IMR-90 (cell line): ENCODE results near the gene SYTL2. TPM values are rescaled to one million over a fixed set of nuclear protein-coding genes. Genes with fewer than 3 reads are reported as not detected.
A peak's percentile ranks its signal among the peaks of the same experiment; 100 is the strongest.

Experiments used
- ATAC-seq: fragments of 200-7000 bp; cut with Tn5 transposase; 2 replicates; pipeline ENCODE4 v1.9.1; 2020; ENCODE audit warnings: low read depth, mild to moderate bottlenecking, moderate library complexity
- BruUV-seq: library from RNA; stranded (reverse); fragments of 400-500 nt; replicated peaks from 2 replicates; lab custom pipeline; 2021; lab: Mats Ljungman, UMichigan
- CTCF ChIA-PET: fragments of 300-600 bp; formaldehyde crosslinking; extraction: SDS; loops from one replicate; lab custom pipeline; 2021; ENCODE audit warnings: antibody characterized with exemption; lab: Yijun Ruan, JAX
- POLR2A ChIA-PET: fragments of 300-600 bp; sonication (Branson Sonifier 250); formaldehyde crosslinking; loops from one replicate; lab custom pipeline; 2022; ENCODE audit warnings: antibody characterized with exemption; ENCODE audit not compliant: unreplicated experiment; lab: Charles Lee
- DNase-seq: peaks from one replicate; pipeline ENCODE4 v3.0.0; 2013
- H2AFZ ChIP-seq: replicated peaks from 2 replicates; pipeline ENCODE3; 2013; ENCODE audit warnings: low read length, mild to moderate bottlenecking; ENCODE audit not compliant: poor library complexity
- H2AK5ac ChIP-seq: 2 replicates; pipeline ENCODE4 v1.6.1; 2013; ENCODE audit warnings: low read depth, low read length, inconsistent platforms
- H2AK9ac ChIP-seq: replicated peaks from 2 replicates; pipeline ENCODE3; 2013; ENCODE audit warnings: mild to moderate bottlenecking, low read depth, low read length, moderate library complexity; ENCODE audit not compliant: poor library complexity
- H2BK120ac ChIP-seq: 2 replicates; pipeline ENCODE4 v1.6.1; 2013; ENCODE audit warnings: low read depth, low read length, inconsistent platforms
- H2BK15ac ChIP-seq: 3 replicates; pipeline ENCODE4 v1.6.1; 2013; ENCODE audit warnings: low read depth, low read length, inconsistent platforms
- H2BK20ac ChIP-seq: 2 replicates; pipeline ENCODE4 v1.6.1; 2013; ENCODE audit warnings: low read depth, mild to moderate bottlenecking, inconsistent platforms, low read length, moderate library complexity
- H2BK5ac ChIP-seq: 2 replicates; pipeline ENCODE4 v1.6.1; 2013; ENCODE audit warnings: mild to moderate bottlenecking, low read depth, low read length, inconsistent platforms; ENCODE audit not compliant: poor library complexity, severe bottlenecking
- H3K14ac ChIP-seq: replicated peaks from 2 replicates; pipeline ENCODE4 v1.6.1; 2013; ENCODE audit warnings: low read depth, low read length, inconsistent platforms
- H3K18ac ChIP-seq: 2 replicates; pipeline ENCODE4 v1.6.1; 2013; ENCODE audit warnings: low read depth, low read length, control low read depth
- H3K23ac ChIP-seq: 2 replicates; pipeline ENCODE4 v1.6.1; 2013; ENCODE audit warnings: low read depth, low read length, inconsistent platforms
- H3K27ac ChIP-seq: 2 replicates; pipeline ENCODE4 v1.5.1; 2013; ENCODE audit warnings: mild to moderate bottlenecking, control low read depth, low read length; ENCODE audit not compliant: insufficient read depth
- H3K27me3 ChIP-seq: 2 replicates; pipeline ENCODE4 v1.6.1; 2013; ENCODE audit warnings: low read length; ENCODE audit not compliant: control insufficient read depth, insufficient read depth
- H3K36me3 ChIP-seq: 2 replicates; pipeline ENCODE4 v1.6.1; 2013; ENCODE audit warnings: low read length, mixed read lengths; ENCODE audit not compliant: control insufficient read depth, insufficient read depth
- H3K4ac ChIP-seq: 2 replicates; pipeline ENCODE4 v1.6.1; 2013; ENCODE audit warnings: low read depth, low read length, inconsistent platforms
- H3K4me1 ChIP-seq: 2 replicates; pipeline ENCODE4 v1.6.1; 2013; ENCODE audit warnings: low read length, mixed read lengths; ENCODE audit not compliant: control insufficient read depth, insufficient read depth
- H3K4me2 ChIP-seq: 2 replicates; pipeline ENCODE4 v1.6.1; 2013; ENCODE audit warnings: low read depth, mild to moderate bottlenecking, control low read depth, low read length, moderate library complexity
- H3K4me3 ChIP-seq: 2 replicates; pipeline ENCODE4 v1.5.1; 2013; ENCODE audit warnings: low read depth, mild to moderate bottlenecking, control low read depth, low read length, moderate library complexity; ENCODE audit not compliant: insufficient read depth
- H3K56ac ChIP-seq: 2 replicates; pipeline ENCODE4 v1.6.1; 2013; ENCODE audit warnings: low read length, inconsistent platforms; ENCODE audit not compliant: insufficient read depth; ENCODE audit errors: extremely low read depth
- H3K79me1 ChIP-seq, 2 experiments: 2 replicates each; pipeline ENCODE4 v1.6.1; 2013; ENCODE audit warnings: low read length in 2 of 2, inconsistent platforms in 1 of 2, low read depth in 1 of 2
- H3K9ac ChIP-seq: 2 replicates; pipeline ENCODE4 v1.6.1; 2013; ENCODE audit warnings: low read depth, low read length, control low read depth
- H3K9me1 ChIP-seq: 2 replicates; pipeline ENCODE4 v1.6.1; 2013; ENCODE audit warnings: low read length, inconsistent platforms; ENCODE audit not compliant: insufficient read depth
- H3K9me3 ChIP-seq: 2 replicates; pipeline ENCODE4 v1.6.1; 2013; ENCODE audit warnings: low read length; ENCODE audit not compliant: control insufficient read depth, insufficient read depth
- H4K20me1 ChIP-seq: 2 replicates; pipeline ENCODE4 v1.6.1; 2013; ENCODE audit warnings: low read length, inconsistent platforms; ENCODE audit not compliant: insufficient read depth
- H4K5ac ChIP-seq: 2 replicates; pipeline ENCODE4 v1.6.1; 2013; ENCODE audit warnings: mild to moderate bottlenecking, low read depth, low read length, control low read depth
- H4K8ac ChIP-seq, 2 experiments: 2 replicates each; pipeline ENCODE4 v1.6.1; 2013; ENCODE audit warnings: low read depth in 2 of 2, low read length in 2 of 2, control low read depth in 1 of 2, inconsistent platforms in 1 of 2
- H4K91ac ChIP-seq: 2 replicates; pipeline ENCODE4 v1.6.1; 2013; ENCODE audit warnings: low read depth, low read length, inconsistent platforms; ENCODE audit not compliant: insufficient read depth
- BHLHE40 ChIP-seq: fragments of 150-350 bp; IDR thresholded peaks from 2 replicates; pipeline ENCODE4 v1.6.1; 2016; ENCODE audit warnings: mild to moderate bottlenecking, low read depth, low read length
- CEBPB ChIP-seq: IDR thresholded peaks from 2 replicates; pipeline ENCODE4 v1.6.1; 2012; ENCODE audit warnings: low read depth, low read length, improper control_type of control experiment
- CHD1 ChIP-seq: IDR thresholded peaks from 2 replicates; pipeline ENCODE4 v1.6.1; 2012; ENCODE audit warnings: low read depth, low read length, improper control_type of control experiment
- CTCF ChIP-seq: conservative IDR thresholded peaks from 2 replicates; pipeline ENCODE4 v1.5.1; 2012; ENCODE audit warnings: mild to moderate bottlenecking, low read depth, low read length, improper control_type of control experiment
- ELK1 ChIP-seq: fragments of 150-350 bp; IDR thresholded peaks from 2 replicates; pipeline ENCODE4 v1.6.1; 2016; ENCODE audit warnings: low read depth, mild to moderate bottlenecking, low read length, moderate library complexity, borderline replicate concordance
- FOS ChIP-seq: fragments of 150-350 bp; IDR thresholded peaks from 2 replicates; pipeline ENCODE4 v1.6.1; 2016; ENCODE audit warnings: low read depth, low read length
- MAFK ChIP-seq: IDR thresholded peaks from 2 replicates; pipeline ENCODE4 v1.6.1; 2012; ENCODE audit warnings: low read depth, low read length, improper control_type of control experiment
- MAZ ChIP-seq: IDR thresholded peaks from 2 replicates; pipeline ENCODE4 v1.6.1; 2012; ENCODE audit warnings: low read depth, mild to moderate bottlenecking, low read length, improper control_type of control experiment, moderate library complexity, borderline replicate concordance
- MXI1 ChIP-seq: IDR thresholded peaks from 2 replicates; pipeline ENCODE4 v1.6.1; 2012; ENCODE audit warnings: low read depth, mild to moderate bottlenecking, low read length, moderate library complexity, borderline replicate concordance
- NFE2L2 ChIP-seq: fragments of 150-350 bp; IDR thresholded peaks from 2 replicates; pipeline ENCODE4 v1.6.1; 2016; ENCODE audit warnings: low read depth, mild to moderate bottlenecking, low read length
- POLR2A ChIP-seq: IDR thresholded peaks from 2 replicates; pipeline ENCODE4 v1.6.1; 2012; ENCODE audit warnings: mild to moderate bottlenecking, low read depth, low read length
- RAD21 ChIP-seq: IDR thresholded peaks from 2 replicates; pipeline ENCODE4 v1.6.1; 2012; ENCODE audit warnings: low read length, improper control_type of control experiment
- RCOR1 ChIP-seq: IDR thresholded peaks from 2 replicates; pipeline ENCODE4 v1.6.1; 2012; ENCODE audit warnings: mild to moderate bottlenecking, low read length, improper control_type of control experiment; ENCODE audit not compliant: insufficient replicate concordance
- RFX5 ChIP-seq: IDR thresholded peaks from 2 replicates; pipeline ENCODE4 v1.8.0; 2012; ENCODE audit warnings: low read depth, mild to moderate bottlenecking, low read length, moderate library complexity
- SMC3 ChIP-seq: fragments of 150-350 bp; IDR thresholded peaks from 2 replicates; pipeline ENCODE4 v1.6.1; 2016; ENCODE audit warnings: low read depth, mild to moderate bottlenecking, antibody characterized with exemption, low read length, moderate library complexity
- USF2 ChIP-seq: fragments of 150-350 bp; IDR thresholded peaks from 2 replicates; pipeline ENCODE4 v1.6.1; 2017; ENCODE audit warnings: mild to moderate bottlenecking, antibody characterized with exemption, low read length, low read depth
- WGBS, 2 experiments: methylation state at CpG; one replicate each; pipeline versions ENCODE4 v1.1.5 to v1.1.7; 2013; ENCODE audit warnings: missing lambda C conversion rate in 2 of 2; ENCODE audit not compliant: insufficient read length in 1 of 2; ENCODE audit errors: extremely low coverage in 2 of 2; 5-methylcytosine and 5-hydroxymethylcytosine counted together
- dilution Hi-C: fragments of 300-500 bp; cut with HindIII; formaldehyde crosslinking; loops from one replicate; pipeline ENCODE4 v1.14.3; 2018; ENCODE audit warnings: low sequenced_read_pairs; ENCODE audit not compliant: unreplicated experiment
- in situ Hi-C: fragments of 300-500 bp; cut with MboI; formaldehyde crosslinking; loops from 3 replicates; pipeline ENCODE4 v1.14.3; 2019; ENCODE audit warnings: low sequenced_read_pairs, inconsistent platforms, mixed read lengths
- intact Hi-C: fragments of 100-400 bp; cut with micrococcal nuclease; formaldehyde crosslinking; loops from 2 replicates; pipeline ENCODE4 v1.10.0; 2022
- polyA plus RNA-seq, 3 experiments: library from polyadenylated mRNA; depleted of rRNA; stranded (reverse); fragments of >200 nt; gene quantifications; 2 replicates each; pipeline ENCODE4 v1.2.3, GENCODE V29; 2012; ENCODE audit warnings: low replicate concordance in 1 of 3
- total RNA-seq: library from RNA; depleted of rRNA; stranded (reverse); fragments of >200 nt; gene quantifications from 2 replicates; pipeline ENCODE4 v1.2.3, GENCODE V29; 2012

Gene SYTL2
- total and polyA plus RNA-seq, 2 of the 4 experiments (the other 2 are of a cell fraction): 45.2 to 70.0 TPM

GRCh38 chr11:85759915-85760314 lies 51.0 kb downstream of the SYTL2 start:
- Histone ChIP-seq H3K9me3 (no peaks in the 10 kb centered on the region), H3K4me1 (peaks cover 8% of the 10 kb centered on the region), H3K27me3 (no peaks in the 10 kb centered on the region), H3K4me3 (no peak overlapping the region), H3K18ac (no peak overlapping the region), H3K23ac (no peak overlapping the region), H2BK120ac (no peak overlapping the region), H2AFZ (no peak overlapping the region), H4K91ac (no peak overlapping the region), H3K4me2 (no peak overlapping the region; the same call in 1 of the 2 replicates), H3K36me3 (peaks cover 10% of the 10 kb centered on the region), H2BK5ac (peak overlapping the region; percentile 37), H3K56ac (no peak overlapping the region), H2AK9ac (no peak overlapping the region), H3K27ac (no peak overlapping the region), H2BK20ac (no peak overlapping the region), H3K9me1 (peaks cover 13% of the 10 kb centered on the region; the same call in 1 of the 2 replicates), H2BK15ac (no peak overlapping the region), H4K8ac (no peak overlapping the region), H3K79me1 (peaks cover 18 to 19% of the 10 kb centered on the region in 2 experiments; a peak in 3 of 4 replicates), H4K5ac (no peak overlapping the region), H3K4ac (no peak overlapping the region), H4K20me1 (no peaks in the 10 kb centered on the region), H3K9ac (no peak overlapping the region), H3K14ac (no peak overlapping the region), H2AK5ac (no peak overlapping the region)
- no peak for TF ChIP-seq MAFK
- no peak for TF ChIP-seq MAZ
- TF ChIP-seq CEBPB: peak; percentile 98
- TF ChIP-seq RFX5: no peak
- TF ChIP-seq FOS: no peak
- no peak for TF ChIP-seq SMC3
- no peak for TF ChIP-seq POLR2A
- no peak for TF ChIP-seq RAD21
- peak; percentile 17; the same call in 1 of the 2 replicates for TF ChIP-seq MXI1
- no peak for TF ChIP-seq CTCF
- no peak for TF ChIP-seq ELK1
- TF ChIP-seq CHD1: no peak
- peak; percentile 20; the same call in 1 of the 2 replicates for TF ChIP-seq BHLHE40
- no peak for TF ChIP-seq NFE2L2
- peak; percentile 73; the same call in 1 of the 2 replicates for TF ChIP-seq USF2
- TF ChIP-seq RCOR1: no peak
- BruUV-seq: no TSS peak
- peak; percentile 98 for ATAC-seq
- ChIA-PET POLR2A (no interaction called here), CTCF (interaction anchor here (0.6 to 1.4 kb wide), 2 partner anchors 11 to 1274 kb away, joined by 3 to 7 read pairs; no protein-coding TSS in a partner anchor)
- dilution Hi-C loops: no loop called here
- DNase-seq: peak; percentile 94
- intact Hi-C loops: no loop called here
- WGBS, 2 experiments: no CpG with 5 or more reads among the region's 2 CpGs
- in situ Hi-C loops: no loop called here
